LNCaP clone FGC (cell line): ENCODE data around the gene NDST4.

Source experiments
- DNase-seq: peaks from one replicate; pipeline ENCODE4 v3.0.0-alpha.2; 2011; ENCODE audit warnings: low read depth
- H3K4me3 ChIP-seq: 2 replicates; pipeline ENCODE4 v1.5.1; 2011; ENCODE audit warnings: mild to moderate bottlenecking, low read depth, low read length, control low read depth
- TF ChIP-seq, protein P1 (sequence below): IDR thresholded peaks from 2 replicates; pipeline ENCODE4 v1.5.1; 2012; ENCODE audit warnings: mild to moderate bottlenecking; ENCODE audit not compliant: control insufficient read depth, insufficient read depth; ENCODE audit errors: extremely low read depth

The NDST4 gene

DNA sequence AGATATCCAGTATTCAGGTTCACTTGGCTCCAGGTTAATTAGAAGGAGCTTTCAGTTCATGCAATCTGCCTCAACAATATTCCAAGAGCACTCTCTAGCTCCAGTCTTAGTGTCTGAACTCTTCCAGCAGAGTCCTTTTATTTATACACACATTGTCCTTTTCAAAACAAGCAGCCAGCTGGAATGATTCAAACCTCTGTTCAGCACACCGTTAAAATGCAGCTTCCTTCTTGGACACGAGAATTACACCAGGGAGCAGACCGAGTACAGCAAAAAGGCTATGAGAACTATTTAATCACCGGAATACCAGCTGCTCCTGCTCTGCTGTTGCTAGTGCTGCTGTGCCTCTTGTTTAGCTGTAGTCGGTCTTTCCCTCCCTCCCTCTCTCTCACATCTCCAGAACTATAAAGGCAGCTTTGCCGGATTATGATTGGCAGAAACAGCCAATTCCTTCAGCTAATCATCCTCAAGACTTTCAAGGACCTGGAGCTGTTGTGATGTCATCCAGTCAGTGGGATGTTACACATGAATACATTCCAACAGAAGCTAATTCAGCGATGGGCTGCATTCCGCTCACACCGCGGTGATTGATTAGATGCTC lies at the start of gene NDST4:
TSS of gene NDST4 (minus strand) at position 115 of the 601 bp plus-strand sequence. CDS start 36,584 bp downstream, outside the sequence.
- peak; percentile 38 for DNase-seq
- 0 out of 2 replicates have a peak within 1 kb of the TSS, but pooled peaks have one; percentile 12 for H3K4me3 ChIP-seq
- TF ChIP-seq, protein P1, sequence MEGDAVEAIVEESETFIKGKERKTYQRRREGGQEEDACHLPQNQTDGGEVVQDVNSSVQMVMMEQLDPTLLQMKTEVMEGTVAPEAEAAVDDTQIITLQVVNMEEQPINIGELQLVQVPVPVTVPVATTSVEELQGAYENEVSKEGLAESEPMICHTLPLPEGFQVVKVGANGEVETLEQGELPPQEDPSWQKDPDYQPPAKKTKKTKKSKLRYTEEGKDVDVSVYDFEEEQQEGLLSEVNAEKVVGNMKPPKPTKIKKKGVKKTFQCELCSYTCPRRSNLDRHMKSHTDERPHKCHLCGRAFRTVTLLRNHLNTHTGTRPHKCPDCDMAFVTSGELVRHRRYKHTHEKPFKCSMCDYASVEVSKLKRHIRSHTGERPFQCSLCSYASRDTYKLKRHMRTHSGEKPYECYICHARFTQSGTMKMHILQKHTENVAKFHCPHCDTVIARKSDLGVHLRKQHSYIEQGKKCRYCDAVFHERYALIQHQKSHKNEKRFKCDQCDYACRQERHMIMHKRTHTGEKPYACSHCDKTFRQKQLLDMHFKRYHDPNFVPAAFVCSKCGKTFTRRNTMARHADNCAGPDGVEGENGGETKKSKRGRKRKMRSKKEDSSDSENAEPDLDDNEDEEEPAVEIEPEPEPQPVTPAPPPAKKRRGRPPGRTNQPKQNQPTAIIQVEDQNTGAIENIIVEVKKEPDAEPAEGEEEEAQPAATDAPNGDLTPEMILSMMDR, result no peak

DNA sequence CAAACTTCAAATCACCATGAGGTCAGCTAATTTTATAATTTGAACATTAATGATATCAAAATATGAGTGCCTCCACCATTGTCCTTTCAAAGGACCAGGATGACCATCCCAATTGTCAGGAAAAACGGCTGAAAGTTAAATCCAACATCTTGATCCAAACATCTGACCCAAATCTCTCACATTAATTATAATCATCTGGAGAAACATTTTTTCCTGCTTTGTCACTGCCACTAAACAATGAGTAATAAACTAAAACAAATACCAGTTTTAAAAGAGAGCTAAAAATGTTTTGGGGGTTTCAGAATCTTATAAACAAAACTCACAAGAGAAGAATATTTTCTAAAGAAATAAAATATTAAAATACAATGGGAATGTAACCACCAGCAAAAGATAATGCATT lies 45.7 kb upstream of the NDST4 start:
- no peak for DNase-seq
- TF ChIP-seq, protein P1, result no peak
- no peak overlapping the region for H3K4me3 ChIP-seq

DNA sequence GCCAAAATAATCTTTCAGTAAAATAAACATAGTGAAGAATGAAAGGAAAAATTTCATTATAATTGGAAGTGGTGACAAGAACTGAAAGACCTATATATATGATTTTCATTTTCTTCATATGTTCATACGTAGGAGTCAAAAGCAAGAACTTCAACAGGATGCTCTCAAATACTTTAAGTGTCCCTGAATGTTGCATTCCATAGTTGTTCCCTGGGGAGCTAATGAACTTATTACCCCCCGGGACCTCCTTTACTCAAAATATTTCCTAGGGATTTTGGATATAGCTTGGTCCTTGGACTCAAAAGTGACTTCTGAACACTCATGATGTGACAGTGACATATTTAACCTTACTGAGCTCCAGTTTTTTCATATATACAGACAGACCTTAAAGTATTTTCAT lies 44.9 kb upstream of the NDST4 start:
- H3K4me3 ChIP-seq, result no peak overlapping the region
- DNase-seq, result no peak
- TF ChIP-seq, protein P1, result no peak

DNA sequence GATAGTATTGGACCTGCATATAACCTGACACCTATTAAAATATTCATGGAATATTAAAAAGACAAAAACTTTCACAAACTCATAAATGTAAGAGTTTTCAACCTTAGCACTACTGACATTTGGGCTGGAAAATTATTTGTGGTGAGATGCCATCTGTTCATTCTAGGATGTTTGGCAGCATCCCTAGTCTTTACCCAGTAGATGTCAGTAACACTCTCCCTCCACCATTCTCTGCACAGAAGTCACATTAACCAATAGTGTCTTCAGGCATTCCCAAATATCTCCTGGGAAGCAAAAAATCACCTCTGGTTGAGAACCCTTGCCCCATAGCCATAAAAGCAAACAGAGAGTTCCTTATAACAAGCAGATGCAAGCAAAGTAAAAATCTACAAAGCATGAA lies 41.4 kb upstream of the NDST4 start:
- no peak overlapping the region for H3K4me3 ChIP-seq
- peak; percentile 7 for DNase-seq
- TF ChIP-seq, protein P1, result peak; percentile 41

DNA sequence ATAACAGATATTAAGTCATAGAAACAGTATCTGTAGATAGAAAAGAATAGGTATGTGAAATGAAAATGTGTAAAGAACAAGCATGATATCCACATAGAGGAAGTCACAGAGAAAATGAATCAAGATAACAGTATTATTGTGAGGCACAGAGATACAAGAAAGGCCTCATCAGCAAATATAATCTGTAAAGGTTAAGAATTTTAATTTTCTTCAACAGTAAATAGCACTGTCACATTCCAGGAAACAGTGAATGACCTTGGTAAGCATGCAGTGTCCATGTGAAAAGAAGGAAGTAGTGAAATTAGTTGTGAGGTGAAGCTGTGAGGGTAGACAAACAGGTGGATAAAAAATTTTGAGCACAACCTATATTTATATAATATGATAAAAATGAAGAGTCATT lies 39.5 kb upstream of the NDST4 start:
- H3K4me3 ChIP-seq, result no peak overlapping the region
- TF ChIP-seq, protein P1, result no peak
- DNase-seq, result no peak

DNA sequence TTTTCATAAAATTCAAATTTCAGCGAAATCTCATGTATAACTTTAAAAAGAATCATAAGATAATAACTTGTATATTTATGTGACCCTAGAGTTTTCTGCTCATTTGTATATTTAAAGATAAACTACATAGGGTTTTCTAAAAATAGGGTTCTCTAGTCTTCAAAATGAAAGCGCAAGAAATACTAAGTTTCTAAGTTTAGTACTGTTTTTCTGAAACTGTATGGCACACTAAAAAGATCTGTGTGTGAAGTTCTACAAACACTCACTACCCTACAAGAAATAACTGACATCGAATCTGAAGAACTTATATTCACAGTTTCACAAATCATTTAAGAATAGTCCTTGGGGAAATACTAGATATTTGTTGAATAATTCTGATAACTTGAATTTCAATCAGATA lies 38.7 kb upstream of the NDST4 start:
- TF ChIP-seq, protein P1, result no peak
- no peak for DNase-seq
- no peak overlapping the region for H3K4me3 ChIP-seq

DNA sequence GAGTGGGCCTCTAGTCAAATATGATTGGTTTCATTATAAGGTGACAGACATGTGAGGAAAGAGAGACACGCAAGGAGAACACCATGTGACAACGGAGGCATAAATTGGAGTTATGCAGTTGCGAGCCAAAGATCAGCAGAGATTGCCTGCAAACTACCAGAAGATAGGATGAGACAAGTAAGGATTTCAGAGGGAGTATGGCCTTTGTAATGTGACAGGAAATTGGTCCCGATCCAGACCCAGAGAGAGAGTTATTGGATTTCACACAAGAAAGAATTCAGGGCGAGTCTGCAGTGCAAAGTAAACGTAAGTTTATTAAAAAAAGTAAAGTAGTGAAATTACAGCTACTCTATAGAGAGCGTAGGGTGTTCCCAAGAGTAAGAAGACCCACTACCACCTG lies 35.7 kb upstream of the NDST4 start:
- TF ChIP-seq, protein P1, result no peak
- no peak overlapping the region for H3K4me3 ChIP-seq
- no peak for DNase-seq
